HG03159 (cell line): ENCODE data around the gene APOB.

Experiments
- ATAC-seq: cut with Tn5 transposase; IDR thresholded peaks from one replicate; pipeline ENCODE4 v1.9.1; 2021; ENCODE audit warnings: mild to moderate bottlenecking, moderate library complexity; ENCODE audit not compliant: unreplicated experiment

APOB gene

GRCh38 chr2:20953146-20953824, 90.6 kb downstream of the APOB start:
- no peak for ATAC-seq
